GM21825 (cell line): ENCODE results near the gene SLC9A6.
"Not testable (repeated sequence)": the region's sequence is repeated elsewhere in the genome, so short reads cannot be mapped to it uniquely, and the experiment has no call there.

Experiments used
- ATAC-seq: cut with Tn5 transposase; IDR thresholded peaks from one replicate; pipeline ENCODE4 v1.9.1; 2021; ENCODE audit warnings: mild to moderate bottlenecking, moderate library complexity; ENCODE audit not compliant: unreplicated experiment

Gene SLC9A6

DNA sequence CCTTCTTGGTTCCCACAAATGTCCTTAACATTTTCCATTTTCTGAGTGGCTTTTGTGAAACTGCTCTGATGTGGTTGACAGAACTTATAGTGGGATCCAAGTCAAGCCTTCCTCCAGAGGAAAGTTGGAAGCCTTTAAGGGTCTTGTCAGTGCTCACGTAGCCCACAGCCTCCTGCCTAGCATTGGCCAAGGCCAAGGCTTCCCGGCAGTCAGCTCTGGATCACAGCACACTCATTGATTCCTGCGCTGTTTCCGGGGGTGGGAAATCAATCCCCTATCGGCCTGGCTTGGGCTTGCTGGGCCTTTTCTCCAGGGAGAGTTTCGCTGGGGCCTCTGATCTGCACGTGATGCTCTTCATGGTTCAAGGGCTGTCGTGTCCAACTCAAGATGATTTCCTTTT, 76.1 kb downstream of the SLC9A6 start:
- ATAC-seq: no peak

DNA sequence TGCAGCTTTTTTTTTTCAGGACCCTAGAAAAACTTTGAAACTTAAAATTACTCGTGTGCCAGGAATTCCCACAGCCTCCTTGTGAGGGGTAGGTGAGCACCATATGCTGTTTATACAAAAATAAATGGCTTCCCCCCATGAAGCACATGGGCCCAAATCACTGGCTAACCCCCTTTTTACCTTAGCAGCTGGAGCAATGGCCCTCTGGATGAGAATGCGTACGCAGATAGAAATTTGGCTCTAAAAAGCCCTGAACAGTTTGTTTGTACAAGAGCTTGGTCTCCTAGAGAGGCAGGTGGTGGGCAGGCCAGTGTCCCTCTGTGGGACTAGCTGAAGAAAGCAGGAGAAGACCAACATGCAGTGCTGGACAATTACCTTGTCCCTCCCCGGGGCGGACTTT, 76.5 kb downstream of the SLC9A6 start:
- ATAC-seq: no peak

DNA sequence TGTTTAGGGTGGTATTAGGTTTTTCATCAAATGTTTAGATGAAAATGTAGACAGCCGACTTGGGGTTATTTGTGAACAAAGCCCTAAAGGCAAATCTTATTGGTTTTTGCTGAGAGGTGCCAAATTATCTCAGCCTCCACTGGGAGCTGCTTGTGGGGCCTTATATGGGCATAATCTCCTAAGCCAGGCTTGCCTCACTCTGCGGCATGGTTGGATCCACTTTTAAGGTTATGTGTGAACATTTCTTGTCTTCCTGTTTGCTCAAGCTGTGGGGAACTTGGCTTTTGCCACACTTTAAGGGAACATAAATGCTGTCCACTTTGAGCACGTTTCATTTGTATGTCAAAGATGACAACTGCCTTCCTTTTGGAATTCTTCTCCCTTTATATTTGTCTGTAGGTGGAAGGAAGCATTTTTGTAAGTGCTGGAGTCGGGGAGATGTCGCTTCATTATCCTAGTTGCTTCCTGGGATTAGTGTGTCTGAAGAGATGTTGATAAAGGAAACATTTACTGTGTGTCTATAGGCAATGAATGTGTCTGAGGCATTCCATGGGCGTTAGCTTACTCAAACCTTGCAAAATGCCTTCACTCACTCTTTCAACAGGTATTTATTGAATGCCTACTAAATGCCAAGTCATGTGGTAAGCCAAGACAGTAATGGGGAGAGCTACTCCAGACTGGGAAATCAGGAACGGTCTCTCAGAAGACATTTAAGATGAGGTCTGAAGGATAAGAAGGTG, 78.3 kb downstream of the SLC9A6 start:
- ATAC-seq: no peak

DNA sequence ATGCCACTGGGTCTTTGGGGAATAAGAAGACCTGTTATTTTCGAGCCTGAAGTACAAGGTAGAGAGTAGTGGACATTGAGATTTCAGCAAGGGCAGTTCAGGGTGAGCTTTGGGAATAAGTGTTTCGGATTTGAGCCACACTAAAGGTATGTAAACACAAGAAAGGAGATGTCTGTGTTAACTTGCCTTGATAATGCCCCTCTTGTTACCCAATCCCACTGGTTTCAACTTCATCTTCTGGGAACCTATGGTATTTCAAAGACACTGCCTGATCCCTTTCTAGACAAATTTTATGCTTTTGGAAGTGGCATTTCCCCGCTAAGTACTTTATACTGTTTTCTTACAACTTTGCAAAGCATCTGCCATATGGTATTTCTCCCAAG, 79.4 kb downstream of the SLC9A6 start:
- no peak for ATAC-seq

DNA sequence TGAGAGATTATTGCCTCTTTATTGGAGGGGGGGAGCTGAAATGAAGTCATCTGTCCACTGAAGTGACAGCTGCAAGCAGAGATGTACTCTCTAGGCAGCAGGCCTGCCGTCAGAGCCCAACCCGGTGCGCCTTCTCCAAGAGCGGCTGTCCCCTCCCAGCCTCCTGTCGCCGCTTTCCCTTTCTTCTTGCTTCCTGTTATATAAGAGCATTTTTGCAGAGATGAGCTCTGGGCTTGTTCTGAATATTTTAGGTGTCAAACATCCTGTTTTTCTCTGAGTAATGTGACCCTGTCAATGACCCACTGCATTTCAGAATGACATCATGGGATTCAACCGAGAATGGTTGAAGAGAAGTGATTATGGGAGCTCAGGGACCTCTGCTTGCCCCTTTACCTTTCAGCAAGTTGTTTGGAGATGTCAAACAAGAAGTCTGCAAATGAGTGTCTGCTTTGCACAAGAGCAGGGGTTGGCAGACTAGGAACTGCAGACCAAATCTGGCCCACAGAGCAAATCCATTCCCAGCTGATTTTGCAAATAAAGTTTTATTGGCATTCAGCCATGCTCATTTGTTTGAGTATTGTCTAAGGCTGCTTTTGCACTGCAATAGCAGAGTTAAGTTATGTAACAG, 79.9 kb downstream of the SLC9A6 start:
- ATAC-seq: no peak

DNA sequence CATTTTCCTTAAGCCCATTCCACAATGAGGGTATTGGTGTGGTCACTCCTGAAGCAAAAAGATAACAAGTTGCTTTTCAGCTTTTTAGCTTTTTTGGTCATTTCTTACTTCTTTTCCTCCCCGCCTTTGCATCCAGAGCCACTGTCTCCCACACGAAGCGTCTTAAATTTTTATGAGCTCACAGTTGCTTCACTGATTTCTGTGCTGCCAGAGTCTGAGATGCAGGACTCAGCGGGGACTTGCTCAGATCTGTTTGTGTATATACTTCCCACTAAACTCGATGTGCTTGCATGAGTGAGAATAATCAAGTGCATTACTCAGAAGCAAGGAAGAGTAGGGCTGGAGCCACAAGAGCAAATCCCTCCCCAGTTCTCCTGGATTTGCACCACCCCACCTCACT, 81.9 kb downstream of the SLC9A6 start:
- ATAC-seq: no peak

DNA sequence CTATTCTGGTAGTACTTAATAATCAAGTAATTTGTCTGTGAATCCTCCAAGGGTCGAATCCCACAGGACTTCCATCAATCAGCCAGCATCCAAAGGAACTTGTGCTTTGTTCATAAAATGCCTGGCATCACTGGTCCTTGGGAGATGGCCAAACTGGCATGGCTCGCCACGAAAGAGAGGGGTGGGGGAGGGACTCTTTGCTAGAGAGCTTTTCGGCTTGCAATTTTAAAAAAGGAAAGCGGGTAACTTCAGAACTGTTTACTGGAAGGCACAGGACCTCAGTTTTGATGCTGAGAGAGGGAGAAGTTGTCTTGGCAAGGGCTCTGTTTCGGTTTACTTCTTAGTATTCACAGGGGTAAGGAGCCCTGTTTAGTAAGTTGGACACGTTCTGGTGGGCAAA, 82.7 kb downstream of the SLC9A6 start:
- no peak for ATAC-seq

DNA sequence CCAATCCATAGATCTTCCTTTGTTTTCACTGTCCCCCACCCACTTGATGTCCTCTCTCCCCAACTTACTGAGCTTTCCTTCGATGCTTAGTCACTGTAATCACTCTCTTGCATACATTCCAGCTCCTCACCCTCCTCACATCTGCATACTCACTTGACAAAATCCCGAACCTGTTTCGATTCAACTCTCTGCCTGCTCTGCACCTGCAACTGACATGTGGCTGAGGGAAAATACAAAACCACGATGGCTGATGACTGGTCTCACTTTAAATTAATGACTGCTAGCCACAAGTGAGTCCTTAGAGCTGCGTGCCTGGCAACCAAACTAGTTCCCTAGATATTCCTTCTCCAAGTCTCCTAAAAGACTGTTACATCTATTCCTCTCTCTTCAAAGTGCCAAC, 91.7 kb downstream of the SLC9A6 start:
- ATAC-seq: no peak

DNA sequence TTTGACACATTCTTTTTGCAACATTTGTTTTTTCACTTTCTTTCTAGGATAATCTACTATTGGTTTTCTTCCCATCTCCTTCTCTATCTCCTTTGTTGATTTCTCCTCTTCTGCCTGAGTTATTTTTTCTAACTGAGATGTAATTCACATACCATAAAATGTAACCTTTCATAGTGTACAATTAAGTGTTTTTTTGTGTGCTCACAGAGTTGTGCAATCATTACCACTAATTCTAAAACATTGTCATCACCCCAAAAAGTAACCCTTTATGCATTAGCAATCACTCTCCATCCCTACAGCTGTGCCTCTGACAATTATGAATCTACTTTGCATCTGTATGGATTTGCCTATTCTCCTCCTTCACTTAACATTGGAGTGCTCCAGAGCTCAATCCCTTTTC, 95.5 kb downstream of the SLC9A6 start:
- no peak for ATAC-seq

DNA sequence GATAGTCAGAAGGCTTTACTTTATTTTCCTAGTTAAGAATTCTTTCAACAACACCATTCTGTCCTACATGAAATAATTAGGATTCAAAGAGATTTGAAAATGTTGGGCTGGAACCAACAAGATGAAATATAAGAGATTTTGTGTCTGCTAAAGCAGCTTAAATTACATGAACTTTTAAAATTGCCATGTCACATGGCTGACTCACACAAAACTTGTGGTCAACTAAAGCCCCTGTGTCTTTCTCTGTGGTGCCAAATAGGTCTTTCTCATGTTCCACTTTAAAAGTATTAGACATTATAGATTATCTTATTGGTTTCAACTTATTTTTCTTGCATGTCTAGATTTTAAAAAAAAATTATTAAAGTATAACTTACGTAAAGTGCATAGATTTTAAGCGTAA, 101.3 kb downstream of the SLC9A6 start:
- no peak for ATAC-seq

DNA sequence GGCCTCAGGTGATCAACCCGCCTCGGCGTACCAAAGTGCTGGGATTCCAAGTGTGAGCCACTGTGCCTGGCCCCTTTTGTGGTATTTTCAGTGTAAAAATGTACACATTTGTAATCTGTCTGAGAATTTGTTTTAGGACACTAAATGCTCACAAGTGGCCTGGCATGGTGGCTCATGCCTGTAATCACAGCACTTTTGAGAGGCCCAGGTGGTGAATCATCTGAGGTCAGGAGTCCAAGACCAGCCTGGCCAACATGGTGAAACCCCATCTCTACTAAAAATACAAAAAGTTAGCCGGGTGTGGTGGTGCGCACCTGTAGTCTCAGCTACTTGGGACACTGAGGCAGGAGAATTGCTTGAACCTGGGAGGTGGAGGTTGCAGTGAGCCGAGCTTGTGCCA, 106.7 kb downstream of the SLC9A6 start:
- not testable (repeated sequence) for ATAC-seq

DNA sequence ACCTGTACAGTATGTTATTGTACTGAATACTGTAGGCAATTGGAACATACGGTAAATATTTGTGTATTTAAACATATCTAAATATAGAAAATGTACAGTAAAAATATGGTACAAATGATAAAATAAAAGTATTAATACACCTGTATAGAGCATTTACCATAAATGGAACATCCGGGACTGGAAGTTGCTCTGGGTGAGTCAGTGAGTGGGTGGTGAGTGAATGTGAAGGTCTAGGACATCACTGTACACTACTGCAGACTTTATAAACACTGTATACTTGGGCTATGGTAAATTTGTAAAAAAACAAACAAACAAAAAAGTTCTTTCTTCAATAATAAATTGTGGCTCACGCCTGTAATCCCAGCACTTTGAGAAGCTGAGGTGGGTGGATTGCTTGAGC, 109.7 kb downstream of the SLC9A6 start:
- ATAC-seq: no peak
